ENCODE results near the gene JMJD1C.

GRCh38 chr10:63436225-63436624 lies 29.6 kb downstream of the JMJD1C start:
- TF ChIP-seq POLR2A (IDR thresholded peaks at IDR 0.05) (no peak), CTCF (IDR thresholded peaks at IDR 0.05) (no peak)
